HepG2 (cell line): Measurements from ENCODE around the gene TBX21. TPM values are rescaled to one million over a fixed set of nuclear protein-coding genes. Genes with fewer than 3 reads are reported as not detected.

Experiments used
- ATF6 ChIP-seq: sonication (generic); formaldehyde crosslinking; conservative IDR thresholded peaks from 2 replicates; pipeline ENCODE4 v1.4.0; 2020; ENCODE audit warnings: missing genetic modification reagents
- BORCS8-MEF2B ChIP-seq: sonication (generic); formaldehyde crosslinking; IDR thresholded peaks from 2 replicates; pipeline ENCODE4 v1.8.0; 2022; ENCODE audit warnings: mild to moderate bottlenecking, missing genetic modification reagents
- GATA4 ChIP-seq: sonication (generic); IDR thresholded peaks from 2 replicates; pipeline ENCODE4 v1.6.1; 2016; ENCODE audit warnings: antibody characterized with exemption, low read depth, borderline replicate concordance
- GZF1 ChIP-seq: sonication (generic); formaldehyde crosslinking; IDR thresholded peaks from 2 replicates; pipeline ENCODE4 v1.5.1; 2020; ENCODE audit warnings: mild to moderate bottlenecking, missing genetic modification reagents
- IRF2 ChIP-seq: IDR thresholded peaks from 2 replicates; pipeline ENCODE4 v1.6.1; 2018; ENCODE audit warnings: missing genetic modification reagents, missing compliant biosample characterization
- ISX ChIP-seq: sonication (generic); formaldehyde crosslinking; conservative IDR thresholded peaks from 2 replicates; pipeline ENCODE4 v1.5.0; 2020; ENCODE audit warnings: missing genetic modification reagents
- KLF11 ChIP-seq: IDR thresholded peaks from 2 replicates; pipeline ENCODE4 v1.6.1; 2016; ENCODE audit warnings: missing compliant biosample characterization
- MLX ChIP-seq: IDR thresholded peaks from 2 replicates; pipeline ENCODE4 v1.6.1; 2016
- RARA ChIP-seq: IDR thresholded peaks from 2 replicates; pipeline ENCODE4 v1.6.1; 2016; ENCODE audit warnings: missing genetic modification reagents, missing compliant biosample characterization
- ZBTB49 ChIP-seq: sonication (generic); formaldehyde crosslinking; IDR thresholded peaks from 2 replicates; pipeline ENCODE4 v1.4.0; 2020; ENCODE audit warnings: missing genetic modification reagents, borderline replicate concordance
- ZFP82 ChIP-seq: sonication (generic); formaldehyde crosslinking; IDR thresholded peaks from 2 replicates; pipeline ENCODE4 v1.5.1; 2020; ENCODE audit warnings: mild to moderate bottlenecking, missing genetic modification reagents, borderline replicate concordance
- ZFP90 ChIP-seq: sonication (generic); formaldehyde crosslinking; IDR thresholded peaks from 2 replicates; pipeline ENCODE4 v1.8.0; 2022; ENCODE audit warnings: missing genetic modification reagents, mild to moderate bottlenecking, inconsistent platforms, borderline replicate concordance
- ZMYM2 ChIP-seq: sonication (generic); formaldehyde crosslinking; IDR thresholded peaks from 2 replicates; pipeline ENCODE4 v1.8.0; 2022; ENCODE audit warnings: mild to moderate bottlenecking, missing genetic modification reagents
- ZNF138 ChIP-seq: sonication (generic); formaldehyde crosslinking; IDR thresholded peaks from 2 replicates; pipeline ENCODE4 v1.5.0; 2020; ENCODE audit warnings: mild to moderate bottlenecking, low read depth, missing genetic modification reagents
- ZNF180 ChIP-seq: sonication (generic); formaldehyde crosslinking; IDR thresholded peaks from 2 replicates; pipeline ENCODE4 v1.4.0; 2020; ENCODE audit warnings: low read depth, missing genetic modification reagents, borderline replicate concordance
- ZNF230 ChIP-seq: sonication (generic); formaldehyde crosslinking; IDR thresholded peaks from 2 replicates; pipeline ENCODE4 v1.4.0; 2020; ENCODE audit warnings: mild to moderate bottlenecking, missing genetic modification reagents
- ZNF513 ChIP-seq: sonication (generic); formaldehyde crosslinking; conservative IDR thresholded peaks from 2 replicates; pipeline ENCODE4 v1.5.0; 2020; ENCODE audit warnings: missing genetic modification reagents
- ZNF577 ChIP-seq: sonication (generic); formaldehyde crosslinking; IDR thresholded peaks from 2 replicates; pipeline ENCODE4 v1.4.0; 2020; ENCODE audit warnings: mild to moderate bottlenecking, low read depth, missing genetic modification reagents, borderline replicate concordance
- ZNF644 ChIP-seq: IDR thresholded peaks from 2 replicates; pipeline ENCODE4 v1.6.1; 2016; ENCODE audit warnings: low read depth
- ZNF770 ChIP-seq: sonication (generic); formaldehyde crosslinking; IDR thresholded peaks from 2 replicates; pipeline ENCODE4 v1.5.0; 2020; ENCODE audit warnings: mild to moderate bottlenecking, missing genetic modification reagents
- ZSCAN9 ChIP-seq: IDR thresholded peaks from 2 replicates; pipeline ENCODE4 v1.6.1; 2016; ENCODE audit warnings: borderline replicate concordance
- polyA plus RNA-seq, 8 experiments: library from polyadenylated mRNA; depleted of rRNA in 3 of 8; stranded (reverse) in 7 of 8; unstranded in 1 of 8; fragments of >200 nt; fragmentation: Illumina TruSeq in 4 of 8; extraction: Trizol in 4 of 8; gene quantifications; 2 replicates each; pipeline versions ENCODE4 v1.2.1 to v1.2.3, GENCODE V29; 2011 to 2016; ENCODE audit warnings: low read depth in 4 of 8, missing spikeins in 1 of 8, mixed read lengths in 1 of 8; ENCODE audit not compliant: insufficient read depth in 1 of 8
- total RNA-seq, 5 experiments: library from RNA; depleted of rRNA; stranded (reverse); fragments of >200 nt; fragmentation: Illumina TruSeq; extraction: Trizol; gene quantifications; 2 replicates each; pipeline ENCODE4 v1.2.3, GENCODE V29; 2016; ENCODE audit warnings: low read depth in 1 of 5

Gene TBX21
- total and polyA plus RNA-seq, 2 of the 13 experiments (the other 11 are each of a cell fraction or from before 2014, with no cell fraction given) = not detected

- no peak for TF ChIP-seq ZFP90 (CRISPR knock-in tag)
- TF ChIP-seq ZNF577 (CRISPR knock-in tag) = no peak
- TF ChIP-seq RARA = 0 out of 2 replicates have a peak, but pooled peaks have one; percentile 16
- no peak for TF ChIP-seq ZNF138 (CRISPR knock-in tag)
- no peak for TF ChIP-seq ZNF513 (CRISPR knock-in tag)
- TF ChIP-seq GATA4 = no peak
- no peak for TF ChIP-seq KLF11
- peak; percentile 18; the same call in 1 of the 2 replicates for TF ChIP-seq IRF2 (CRISPR knock-in tag)
- no peak for TF ChIP-seq MLX (CRISPR knock-in tag)
- TF ChIP-seq ZNF180 (CRISPR knock-in tag) = no peak
- TF ChIP-seq BORCS8-MEF2B = no peak
- TF ChIP-seq ZBTB49 (CRISPR knock-in tag) = no peak
- no peak for TF ChIP-seq GZF1 (CRISPR knock-in tag)
- TF ChIP-seq ZFP82 = no peak
- 0 out of 2 replicates have a peak, but pooled peaks have one; percentile 29 for TF ChIP-seq ZNF770 (CRISPR knock-in tag)
- no peak for TF ChIP-seq ZNF230
- no peak for TF ChIP-seq ZNF644 (CRISPR knock-in tag)
- TF ChIP-seq ZSCAN9 (CRISPR knock-in tag) = no peak
- TF ChIP-seq ISX (CRISPR knock-in tag) = no peak
- no peak for TF ChIP-seq ZMYM2 (CRISPR knock-in tag)
- TF ChIP-seq ATF6 (CRISPR knock-in tag) = 0 out of 2 replicates have a peak, but pooled peaks have one; percentile 58
Measured at GRCh38 chr17:47693731-47694580, 39.1 kb upstream of the TBX21 start, which contains the start of gene TBKBP1 (continued).
